K562 (cell line): Measurements from ENCODE around the gene PTPRR.

Experiments
- FOXK2 ChIP-seq, 2 experiments: fragments of 450-650 bp; IDR thresholded peaks in 1 of 2; conservative IDR thresholded peaks in 1 of 2; 2 replicates each; pipeline ENCODE4 v1.6.1; 2016; ENCODE audit warnings: low read depth in 2 of 2, mild to moderate bottlenecking in 1 of 2
- GTF3C2 ChIP-seq: IDR thresholded peaks from 3 replicates; pipeline ENCODE4 v1.6.1; 2011; ENCODE audit warnings: borderline replicate concordance, mild to moderate bottlenecking, moderate library complexity; ENCODE audit not compliant: insufficient read length; ENCODE audit errors: extremely low read depth
- HDAC2 ChIP-seq: fragments of 450-650 bp; IDR thresholded peaks from 2 replicates; pipeline ENCODE4 v1.6.1; 2016; ENCODE audit warnings: mild to moderate bottlenecking
- MAX ChIP-seq: sonication (generic); formaldehyde crosslinking; IDR thresholded peaks from 2 replicates; pipeline ENCODE4 v1.9.0; 2022; ENCODE audit warnings: mild to moderate bottlenecking, missing genetic modification reagents
- PHTF2 ChIP-seq: fragments of 250-450 bp; sonication (Bioruptor Pico); IDR thresholded peaks from 2 replicates; pipeline ENCODE4 v1.5.0; 2021; ENCODE audit warnings: mild to moderate bottlenecking
- POLR2B ChIP-seq: fragments of 450-650 bp; IDR thresholded peaks from 2 replicates; pipeline ENCODE4 v1.6.1; 2018; ENCODE audit warnings: low read depth; ENCODE audit not compliant: partially characterized antibody
- RNF219 ChIP-seq: fragments of 250-450 bp; sonication (Bioruptor Pico); IDR thresholded peaks from 2 replicates; pipeline ENCODE4 v1.5.0; 2022; ENCODE audit warnings: mild to moderate bottlenecking
- TAF1 ChIP-seq: IDR thresholded peaks from 2 replicates; pipeline ENCODE4 v1.6.1; 2011; ENCODE audit warnings: mild to moderate bottlenecking, low read length, moderate library complexity; ENCODE audit not compliant: insufficient read depth, control insufficient read depth, severe bottlenecking; ENCODE audit errors: extremely low read depth
- USF2 ChIP-seq: sonication (generic); formaldehyde crosslinking; IDR thresholded peaks from 2 replicates; pipeline ENCODE4 v1.5.0; 2020; ENCODE audit warnings: missing genetic modification reagents
- ZNF274 ChIP-seq: IDR thresholded peaks from 2 replicates; pipeline ENCODE4 v1.6.1; 2011; ENCODE audit warnings: low read depth, mild to moderate bottlenecking, low read length, moderate library complexity, borderline replicate concordance
- TF ChIP-seq, protein P1 (sequence below), 3 experiments: IDR thresholded peaks in 2 of 3; conservative IDR thresholded peaks in 1 of 3; 2 replicates each; pipeline ENCODE4 v1.5.1; 2011 to 2012; ENCODE audit warnings: low read length in 3 of 3, mild to moderate bottlenecking in 3 of 3, control low read depth in 2 of 3, improper control_type of control experiment in 1 of 3, inconsistent platforms in 1 of 3, low read depth in 1 of 3, mixed read lengths in 1 of 3, moderate library complexity in 1 of 3; ENCODE audit not compliant: insufficient read depth in 2 of 3

DNA sequence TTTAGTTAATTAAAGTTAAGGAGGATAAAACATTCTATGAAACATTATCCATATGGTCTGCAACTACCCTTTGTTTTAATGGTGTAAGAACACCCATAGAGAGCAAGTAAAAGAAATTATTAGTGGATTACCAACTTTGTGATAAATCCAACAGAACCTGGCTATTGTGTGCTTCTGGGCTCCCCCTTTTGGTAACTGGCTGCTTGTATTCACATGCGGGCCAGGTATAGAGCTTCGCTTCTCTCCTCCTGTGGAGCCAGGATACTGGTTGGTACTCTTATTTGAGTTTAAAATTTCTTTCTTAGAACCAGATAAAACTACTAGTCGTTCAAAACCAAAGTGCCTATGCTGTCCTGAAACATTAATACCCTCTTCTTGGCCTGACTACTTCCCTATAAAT is 81.0 kb downstream of the PTPRR start:
- TF ChIP-seq GTF3C2 (no peak), TAF1 (no peak), MAX (CRISPR knock-in tag) (no peak), PHTF2 (CRISPR knock-in tag) (no peak), FOXK2 (conservative IDR thresholded peaks at IDR 0.05 in 1 of 2, IDR thresholded peaks at IDR 0.05 in 1 of 2; ENCODE audit: low read depth in 2 of 2) (no peak), USF2 (CRISPR knock-in tag) (no peak), ZNF274 (no peak), HDAC2 (no peak), POLR2B (no peak), RNF219 (CRISPR knock-in tag) (no peak)
- TF ChIP-seq, protein P1, sequence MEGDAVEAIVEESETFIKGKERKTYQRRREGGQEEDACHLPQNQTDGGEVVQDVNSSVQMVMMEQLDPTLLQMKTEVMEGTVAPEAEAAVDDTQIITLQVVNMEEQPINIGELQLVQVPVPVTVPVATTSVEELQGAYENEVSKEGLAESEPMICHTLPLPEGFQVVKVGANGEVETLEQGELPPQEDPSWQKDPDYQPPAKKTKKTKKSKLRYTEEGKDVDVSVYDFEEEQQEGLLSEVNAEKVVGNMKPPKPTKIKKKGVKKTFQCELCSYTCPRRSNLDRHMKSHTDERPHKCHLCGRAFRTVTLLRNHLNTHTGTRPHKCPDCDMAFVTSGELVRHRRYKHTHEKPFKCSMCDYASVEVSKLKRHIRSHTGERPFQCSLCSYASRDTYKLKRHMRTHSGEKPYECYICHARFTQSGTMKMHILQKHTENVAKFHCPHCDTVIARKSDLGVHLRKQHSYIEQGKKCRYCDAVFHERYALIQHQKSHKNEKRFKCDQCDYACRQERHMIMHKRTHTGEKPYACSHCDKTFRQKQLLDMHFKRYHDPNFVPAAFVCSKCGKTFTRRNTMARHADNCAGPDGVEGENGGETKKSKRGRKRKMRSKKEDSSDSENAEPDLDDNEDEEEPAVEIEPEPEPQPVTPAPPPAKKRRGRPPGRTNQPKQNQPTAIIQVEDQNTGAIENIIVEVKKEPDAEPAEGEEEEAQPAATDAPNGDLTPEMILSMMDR (IDR thresholded peaks at IDR 0.05 in 2 of 3, conservative IDR thresholded peaks at IDR 0.05 in 1 of 3; ENCODE audit: insufficient read depth in 2 of 3, low read depth in 1 of 3, low read length in 3 of 3), result peak in 1 of 3 experiments; percentile 34; a peak in 2 of 6 replicates
